ENCODE measurements around the gene SRSF12.
A peak's percentile ranks its signal among the peaks of the same experiment; 100 is the strongest.
"Not testable (repeated sequence)": the region's sequence is repeated elsewhere in the genome, so short reads cannot be mapped to it uniquely, and the experiment has no call there.

The SRSF12 gene

GRCh38 chr6:89144354-89144906 is 26.6 kb upstream of the SRSF12 start:
- no peaks in the 10 kb centered on the region for H3K27me3 ChIP-seq (replicated peaks; ENCODE audit: control insufficient read depth, insufficient read depth, low read length)
- H3K4me3 ChIP-seq (ENCODE audit: low read length) = no peak overlapping the region
- H3K4me1 ChIP-seq (ENCODE audit: control insufficient read depth, insufficient read depth, low read length) = peaks cover 13% of the 10 kb centered on the region
- no peaks in the 10 kb centered on the region for H3K36me3 ChIP-seq (ENCODE audit: control insufficient read depth, insufficient read depth, low read length, severe bottlenecking)
- no peak overlapping the region for H3K9ac ChIP-seq (ENCODE audit: low read length)
- DNase-seq (ENCODE audit: low read depth) = no peak
- no peaks in the 10 kb centered on the region for H3K9me3 ChIP-seq (ENCODE audit: control insufficient read depth, low read length)

GRCh38 chr6:89140347-89141156 is 22.7 kb upstream of the SRSF12 start:
- Histone ChIP-seq H3K4me3 (ENCODE audit: low read length) (no peak overlapping the region), H3K4me1 (ENCODE audit: control insufficient read depth, insufficient read depth, low read length) (peaks cover 9% of the 10 kb centered on the region), H3K36me3 (ENCODE audit: control insufficient read depth, insufficient read depth, low read length, severe bottlenecking) (no peaks in the 10 kb centered on the region), H3K9me3 (ENCODE audit: control insufficient read depth, low read length) (no peaks in the 10 kb centered on the region), H3K27me3 (replicated peaks; ENCODE audit: control insufficient read depth, insufficient read depth, low read length) (no peaks in the 10 kb centered on the region), H3K9ac (ENCODE audit: low read length) (no peak overlapping the region)
- DNase-seq (ENCODE audit: low read depth) = peak; percentile 57

- no peaks in the 10 kb centered on the region for H3K27me3 ChIP-seq (replicated peaks; ENCODE audit: control insufficient read depth, insufficient read depth, low read length)
- DNase-seq (ENCODE audit: low read depth) = peak; percentile 43
- H3K4me1 ChIP-seq (ENCODE audit: control insufficient read depth, insufficient read depth, low read length) = peaks cover 9% of the 10 kb centered on the region
- no peak overlapping the region for H3K9ac ChIP-seq (ENCODE audit: low read length)
- no peaks in the 10 kb centered on the region for H3K9me3 ChIP-seq (ENCODE audit: control insufficient read depth, low read length)
- no peaks in the 10 kb centered on the region for H3K36me3 ChIP-seq (ENCODE audit: control insufficient read depth, insufficient read depth, low read length, severe bottlenecking)
- H3K4me3 ChIP-seq (ENCODE audit: low read length) = no peak overlapping the region
Observed at GRCh38 chr6:89139509-89140346, 21.9 kb upstream of the SRSF12 start.

- H3K9ac ChIP-seq (ENCODE audit: low read length) = no peak overlapping the region
- peaks cover 9% of the 10 kb centered on the region for H3K4me1 ChIP-seq (ENCODE audit: control insufficient read depth, insufficient read depth, low read length)
- no peaks in the 10 kb centered on the region for H3K36me3 ChIP-seq (ENCODE audit: control insufficient read depth, insufficient read depth, low read length, severe bottlenecking)
- H3K27me3 ChIP-seq (replicated peaks; ENCODE audit: control insufficient read depth, insufficient read depth, low read length) = no peaks in the 10 kb centered on the region
- DNase-seq (ENCODE audit: low read depth) = no peak
- H3K9me3 ChIP-seq (ENCODE audit: control insufficient read depth, low read length) = no peaks in the 10 kb centered on the region
- H3K4me3 ChIP-seq (ENCODE audit: low read length) = no peak overlapping the region
Observed at GRCh38 chr6:89138173-89138572, 20.3 kb upstream of the SRSF12 start.

GRCh38 chr6:89134723-89135122 is 16.9 kb upstream of the SRSF12 start:
- Histone ChIP-seq H3K9ac (ENCODE audit: low read length) (no peak overlapping the region), H3K4me1 (ENCODE audit: control insufficient read depth, insufficient read depth, low read length) (no peaks in the 10 kb centered on the region), H3K27me3 (replicated peaks; ENCODE audit: control insufficient read depth, insufficient read depth, low read length) (no peaks in the 10 kb centered on the region), H3K4me3 (ENCODE audit: low read length) (no peak overlapping the region), H3K9me3 (ENCODE audit: control insufficient read depth, low read length) (no peaks in the 10 kb centered on the region), H3K36me3 (ENCODE audit: control insufficient read depth, insufficient read depth, low read length, severe bottlenecking) (no peaks in the 10 kb centered on the region)
- no peak for DNase-seq (ENCODE audit: low read depth)

GRCh38 chr6:89133981-89134380 is 16.1 kb upstream of the SRSF12 start:
- no peak overlapping the region for H3K9ac ChIP-seq (ENCODE audit: low read length)
- H3K36me3 ChIP-seq (ENCODE audit: control insufficient read depth, insufficient read depth, low read length, severe bottlenecking) = no peaks in the 10 kb centered on the region
- no peak overlapping the region for H3K4me3 ChIP-seq (ENCODE audit: low read length)
- DNase-seq (ENCODE audit: low read depth) = no peak
- no peaks in the 10 kb centered on the region for H3K27me3 ChIP-seq (replicated peaks; ENCODE audit: control insufficient read depth, insufficient read depth, low read length)
- H3K4me1 ChIP-seq (ENCODE audit: control insufficient read depth, insufficient read depth, low read length) = no peaks in the 10 kb centered on the region
- peaks cover under 1% of the 10 kb centered on the region for H3K9me3 ChIP-seq (ENCODE audit: control insufficient read depth, low read length)

GRCh38 chr6:89132057-89132456 is 14.2 kb upstream of the SRSF12 start:
- Histone ChIP-seq H3K27me3 (replicated peaks; ENCODE audit: control insufficient read depth, insufficient read depth, low read length) (no peaks in the 10 kb centered on the region), H3K4me3 (ENCODE audit: low read length) (no peak overlapping the region), H3K36me3 (ENCODE audit: control insufficient read depth, insufficient read depth, low read length, severe bottlenecking) (no peaks in the 10 kb centered on the region), H3K9me3 (ENCODE audit: control insufficient read depth, low read length) (peaks cover 7% of the 10 kb centered on the region), H3K4me1 (ENCODE audit: control insufficient read depth, insufficient read depth, low read length) (no peaks in the 10 kb centered on the region), H3K9ac (ENCODE audit: low read length) (no peak overlapping the region)
- no peak for DNase-seq (ENCODE audit: low read depth)

- H3K27me3 ChIP-seq (replicated peaks; ENCODE audit: control insufficient read depth, insufficient read depth, low read length) = no peaks in the 10 kb centered on the region
- no peak overlapping the region for H3K9ac ChIP-seq (ENCODE audit: low read length)
- DNase-seq (ENCODE audit: low read depth) = no peak
- no peak overlapping the region for H3K4me3 ChIP-seq (ENCODE audit: low read length)
- no peaks in the 10 kb centered on the region for H3K4me1 ChIP-seq (ENCODE audit: control insufficient read depth, insufficient read depth, low read length)
- H3K9me3 ChIP-seq (ENCODE audit: control insufficient read depth, low read length) = peaks cover 7% of the 10 kb centered on the region
- H3K36me3 ChIP-seq (ENCODE audit: control insufficient read depth, insufficient read depth, low read length, severe bottlenecking) = no peaks in the 10 kb centered on the region
Observed at GRCh38 chr6:89131599-89131998, 13.7 kb upstream of the SRSF12 start.

- H3K27me3 ChIP-seq (replicated peaks; ENCODE audit: control insufficient read depth, insufficient read depth, low read length); H3K4me1 ChIP-seq (ENCODE audit: control insufficient read depth, insufficient read depth, low read length); H3K9me3 ChIP-seq (ENCODE audit: control insufficient read depth, low read length); DNase-seq (ENCODE audit: low read depth); H3K4me3 ChIP-seq (ENCODE audit: low read length); H3K9ac ChIP-seq (ENCODE audit: low read length); H3K36me3 ChIP-seq (ENCODE audit: control insufficient read depth, insufficient read depth, low read length, severe bottlenecking): not testable (repeated sequence)
Observed at GRCh38 chr6:89128256-89128671, 10.4 kb upstream of the SRSF12 start.

- H3K9ac ChIP-seq (ENCODE audit: low read length) = no peak overlapping the region
- DNase-seq (ENCODE audit: low read depth) = peak; percentile 71
Observed at GRCh38 chr6:89122625-89123024, 4.8 kb upstream of the SRSF12 start.

GRCh38 chr6:89121934-89122333 is 4.1 kb upstream of the SRSF12 start:
- no peak overlapping the region for H3K9ac ChIP-seq (ENCODE audit: low read length)
- no peaks in the 10 kb centered on the region for H3K36me3 ChIP-seq (ENCODE audit: control insufficient read depth, insufficient read depth, low read length, severe bottlenecking)
- H3K27me3 ChIP-seq (replicated peaks; ENCODE audit: control insufficient read depth, insufficient read depth, low read length) = no peaks in the 10 kb centered on the region
- peaks cover 2% of the 10 kb centered on the region for H3K4me1 ChIP-seq (ENCODE audit: control insufficient read depth, insufficient read depth, low read length)
- DNase-seq (ENCODE audit: low read depth) = no peak
- no peak overlapping the region for H3K4me3 ChIP-seq (ENCODE audit: low read length)
- H3K9me3 ChIP-seq (ENCODE audit: control insufficient read depth, low read length) = no peaks in the 10 kb centered on the region

More at GRCh38 chr6:89122625-89123024, 4.8 kb upstream of the SRSF12 start:
- Histone ChIP-seq H3K27me3 (replicated peaks; ENCODE audit: control insufficient read depth, insufficient read depth, low read length) (no peaks in the 10 kb centered on the region), H3K4me3 (ENCODE audit: low read length) (no peak overlapping the region), H3K36me3 (ENCODE audit: control insufficient read depth, insufficient read depth, low read length, severe bottlenecking) (no peaks in the 10 kb centered on the region), H3K4me1 (ENCODE audit: control insufficient read depth, insufficient read depth, low read length) (no peaks in the 10 kb centered on the region), H3K9me3 (ENCODE audit: control insufficient read depth, low read length) (no peaks in the 10 kb centered on the region)

Data from adipocyte (in vitro differentiated cells).